Measurements from ENCODE around the gene GPR22.

GPR22 gene

GRCh38 chr7:107469929-107470328 is at the start of gene GPR22:
Gene GPR22, plus strand, starts transcription at chr7:107470057. Its CDS starts 4,004 bp downstream, at chr7:107474061.
- no peak for DNase-seq (ENCODE audit: low read depth)

- DNase-seq (ENCODE audit: low read depth), result no peak
These were observed 42.4 kb upstream of the GPR22 start for GRCh38 chr7:107427462-107427861.

- no peak for DNase-seq (ENCODE audit: low read depth)
These were observed 41.2 kb upstream of the GPR22 start for GRCh38 chr7:107428642-107429041.

GRCh38 chr7:107430057-107430456 is 39.8 kb upstream of the GPR22 start:
- no peak for DNase-seq (ENCODE audit: low read depth)

GRCh38 chr7:107432261-107432660 is 37.6 kb upstream of the GPR22 start:
- DNase-seq (ENCODE audit: low read depth), result no peak

GRCh38 chr7:107435749-107436148 is 34.1 kb upstream of the GPR22 start:
- DNase-seq (ENCODE audit: low read depth), result no peak

GRCh38 chr7:107439025-107439424 is 30.8 kb upstream of the GPR22 start:
- no peak for DNase-seq (ENCODE audit: low read depth)

- no peak for DNase-seq (ENCODE audit: low read depth)
These were observed 28.1 kb upstream of the GPR22 start for GRCh38 chr7:107441581-107442422.

GRCh38 chr7:107442678-107443077 is 27.2 kb upstream of the GPR22 start:
- no peak for DNase-seq (ENCODE audit: low read depth)

GRCh38 chr7:107446531-107446930 is 23.3 kb upstream of the GPR22 start:
- DNase-seq (ENCODE audit: low read depth), result peak; percentile 68

GRCh38 chr7:107446988-107447387 is 22.9 kb upstream of the GPR22 start:
- no peak for DNase-seq (ENCODE audit: low read depth)

GRCh38 chr7:107450970-107451369 is 18.9 kb upstream of the GPR22 start:
- DNase-seq (ENCODE audit: low read depth), result no peak

- DNase-seq (ENCODE audit: low read depth), result no peak
These were observed 16.5 kb upstream of the GPR22 start for GRCh38 chr7:107453388-107453787.

GRCh38 chr7:107461938-107462533 is 7.8 kb upstream of the GPR22 start:
- no peak for DNase-seq (ENCODE audit: low read depth)

- peak; percentile 65 for DNase-seq (ENCODE audit: low read depth)
These were observed 6.4 kb upstream of the GPR22 start for GRCh38 chr7:107463139-107464078.

- DNase-seq (ENCODE audit: low read depth), result no peak
These were observed 5.1 kb upstream of the GPR22 start for GRCh38 chr7:107464666-107465226.

- no peak for DNase-seq (ENCODE audit: low read depth)
These were observed 1.9 kb upstream of the GPR22 start for GRCh38 chr7:107467972-107468371.

GRCh38 chr7:107468824-107469223 is 1.0 kb upstream of the GPR22 start:
- no peak for DNase-seq (ENCODE audit: low read depth)

GRCh38 chr7:107471292-107472070 is 1.6 kb downstream of the GPR22 start:
- no peak for DNase-seq (ENCODE audit: low read depth)

GRCh38 chr7:107472116-107472515 is 2.3 kb downstream of the GPR22 start:
- DNase-seq (ENCODE audit: low read depth), result no peak

- no peak for DNase-seq (ENCODE audit: low read depth)
These were observed 4.3 kb downstream of the GPR22 start for GRCh38 chr7:107474104-107474521.

Measured in stromal cell of bone marrow (primary cell).